GM21576 (cell line): ENCODE results near the gene RAB11FIP4.
A peak's percentile ranks its signal among the peaks of the same experiment; 100 is the strongest.

ENCODE experiments used
- ATAC-seq: cut with Tn5 transposase; IDR thresholded peaks from one replicate; pipeline ENCODE4 v1.9.1; 2021; ENCODE audit warnings: mild to moderate bottlenecking, moderate library complexity; ENCODE audit not compliant: unreplicated experiment

The RAB11FIP4 gene

DNA sequence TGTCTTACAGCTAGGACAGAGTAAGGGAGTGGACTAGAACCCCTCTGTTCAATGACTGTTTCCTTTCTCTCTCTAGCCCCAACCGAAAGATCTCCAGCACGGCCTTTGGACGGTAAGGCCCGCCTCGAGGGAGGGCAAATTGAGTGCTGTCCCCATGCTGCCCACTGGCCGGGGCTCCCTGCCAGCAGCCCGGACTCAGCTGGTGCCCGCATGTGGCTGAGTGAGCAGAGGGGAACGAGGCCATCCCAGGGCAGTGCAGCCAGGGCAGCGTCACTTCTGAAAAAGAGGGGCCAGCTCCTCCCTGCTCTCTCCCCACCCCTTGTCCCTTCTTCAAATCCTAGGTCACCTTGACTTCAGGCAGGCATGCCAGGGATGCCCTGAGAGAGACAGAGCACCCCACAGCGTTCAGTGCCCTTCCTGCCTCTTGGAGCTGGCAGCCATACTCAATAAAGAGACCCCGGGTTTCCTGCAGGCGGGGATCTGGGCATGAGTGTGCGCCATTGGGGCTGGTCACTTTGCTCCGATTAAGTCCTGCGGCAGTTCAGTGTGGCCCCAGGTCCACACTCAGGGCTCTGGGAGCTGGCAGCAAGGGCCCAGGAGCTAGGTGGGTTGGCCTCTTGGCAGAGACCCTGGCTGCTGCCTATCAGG lies 130.9 kb downstream of the RAB11FIP4 start:
- ATAC-seq, result no peak

DNA sequence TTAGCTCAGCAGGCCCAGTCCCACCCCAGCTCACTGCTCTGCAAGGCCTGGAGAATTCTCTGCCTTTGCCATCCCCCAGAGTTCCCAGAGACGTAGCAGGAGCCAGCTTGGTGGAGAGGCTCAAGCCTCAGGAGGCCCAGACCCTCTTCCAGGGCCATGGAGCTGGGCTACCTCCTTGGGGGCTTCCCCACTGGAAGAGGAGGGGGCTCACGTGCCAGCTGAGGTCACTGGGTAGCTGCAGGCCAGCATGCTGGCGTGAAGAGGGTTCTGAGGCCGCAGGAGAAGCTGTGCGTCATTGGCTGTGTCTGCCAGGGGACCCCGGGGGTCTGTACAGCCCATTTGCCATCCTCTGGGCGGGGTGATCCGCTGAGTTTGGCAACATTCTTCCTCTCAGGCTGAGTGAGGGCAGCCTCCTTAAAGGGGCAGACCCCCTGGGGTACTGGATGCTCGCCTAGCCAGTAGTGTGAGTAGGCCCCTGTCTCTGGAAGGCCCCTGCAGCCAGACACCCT lies 131.6 kb downstream of the RAB11FIP4 start:
- no peak for ATAC-seq

DNA sequence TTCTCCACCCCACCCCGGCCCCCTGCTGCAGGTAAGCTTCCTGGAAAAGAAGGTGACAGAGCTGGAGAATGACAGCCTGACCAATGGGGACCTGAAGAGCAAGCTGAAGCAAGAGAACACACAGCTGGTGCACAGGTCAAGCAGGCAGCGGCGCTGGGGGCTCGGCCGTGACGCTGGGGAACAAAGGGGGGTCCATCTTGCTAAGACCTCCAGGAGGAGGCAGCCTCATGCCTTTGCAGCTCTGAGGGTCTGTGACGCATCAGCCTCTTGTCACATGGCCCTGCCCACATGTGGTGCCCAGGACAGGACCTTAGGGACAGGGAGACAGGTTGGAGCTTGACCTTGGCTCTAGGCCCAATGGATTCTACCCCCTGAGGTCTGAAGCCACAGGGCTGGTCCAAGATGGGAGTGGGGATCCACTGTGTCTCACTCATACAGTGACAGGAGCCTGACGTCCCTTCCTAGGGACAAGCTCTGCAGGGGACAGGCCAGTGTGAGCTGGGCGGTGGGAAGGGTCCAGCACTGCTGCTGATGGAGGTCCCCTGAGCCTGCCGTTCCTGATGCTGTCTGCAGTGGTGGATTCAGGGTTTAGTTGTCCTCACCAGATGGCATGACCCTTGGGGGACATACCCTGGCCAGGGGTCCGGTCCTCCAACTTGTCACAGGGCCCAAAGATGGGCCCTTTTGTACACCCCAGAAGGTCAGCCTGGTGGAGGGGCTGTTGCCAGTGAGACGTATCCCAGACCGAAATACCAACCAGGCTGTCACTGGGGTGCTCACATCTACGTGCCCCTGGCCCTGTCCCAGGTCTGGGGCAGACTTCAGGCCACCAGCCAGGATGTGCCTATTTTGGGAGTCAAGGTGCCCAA lies 132.6 kb downstream of the RAB11FIP4 start:
- no peak for ATAC-seq

DNA sequence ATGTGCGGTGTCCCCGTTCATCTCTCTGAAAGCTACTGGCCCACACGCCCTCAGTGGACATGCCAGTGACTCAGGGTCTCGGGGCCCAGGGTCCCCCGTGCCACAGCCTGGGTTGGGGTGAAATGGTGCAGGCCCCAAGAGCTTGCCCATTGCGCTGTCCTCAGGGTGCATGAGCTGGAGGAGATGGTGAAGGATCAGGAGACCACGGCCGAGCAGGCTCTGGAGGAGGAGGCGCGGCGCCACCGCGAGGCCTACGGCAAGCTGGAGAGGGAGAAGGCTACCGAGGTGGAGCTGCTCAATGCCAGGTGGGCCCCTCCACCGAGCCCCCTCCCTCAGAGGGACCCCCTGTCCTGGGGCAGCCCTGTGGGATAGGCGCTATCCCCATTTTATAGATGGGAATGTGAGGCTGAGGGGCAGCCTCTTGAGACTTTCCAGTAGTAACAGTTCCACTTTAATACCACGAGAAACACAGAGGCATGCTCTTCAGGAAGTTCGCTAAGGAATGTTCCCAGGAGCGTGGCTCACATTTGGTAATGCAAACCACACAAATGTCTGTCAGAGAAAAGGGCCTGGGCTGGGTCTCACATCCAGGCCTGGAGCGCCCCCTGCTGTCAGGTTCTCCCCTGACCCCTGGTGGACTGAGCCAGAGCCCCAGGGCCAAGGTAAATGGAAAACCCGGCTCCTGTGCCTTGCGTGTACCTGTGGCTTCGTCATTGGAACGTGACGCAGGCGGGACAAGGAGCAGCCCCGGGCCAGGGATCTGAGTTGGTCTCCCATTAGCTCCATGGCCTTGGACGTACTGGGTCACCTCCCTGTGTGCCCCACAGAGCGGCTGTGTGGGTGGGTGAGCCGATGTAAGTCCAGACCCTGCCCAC lies 133.7 kb downstream of the RAB11FIP4 start:
- no peak for ATAC-seq

DNA sequence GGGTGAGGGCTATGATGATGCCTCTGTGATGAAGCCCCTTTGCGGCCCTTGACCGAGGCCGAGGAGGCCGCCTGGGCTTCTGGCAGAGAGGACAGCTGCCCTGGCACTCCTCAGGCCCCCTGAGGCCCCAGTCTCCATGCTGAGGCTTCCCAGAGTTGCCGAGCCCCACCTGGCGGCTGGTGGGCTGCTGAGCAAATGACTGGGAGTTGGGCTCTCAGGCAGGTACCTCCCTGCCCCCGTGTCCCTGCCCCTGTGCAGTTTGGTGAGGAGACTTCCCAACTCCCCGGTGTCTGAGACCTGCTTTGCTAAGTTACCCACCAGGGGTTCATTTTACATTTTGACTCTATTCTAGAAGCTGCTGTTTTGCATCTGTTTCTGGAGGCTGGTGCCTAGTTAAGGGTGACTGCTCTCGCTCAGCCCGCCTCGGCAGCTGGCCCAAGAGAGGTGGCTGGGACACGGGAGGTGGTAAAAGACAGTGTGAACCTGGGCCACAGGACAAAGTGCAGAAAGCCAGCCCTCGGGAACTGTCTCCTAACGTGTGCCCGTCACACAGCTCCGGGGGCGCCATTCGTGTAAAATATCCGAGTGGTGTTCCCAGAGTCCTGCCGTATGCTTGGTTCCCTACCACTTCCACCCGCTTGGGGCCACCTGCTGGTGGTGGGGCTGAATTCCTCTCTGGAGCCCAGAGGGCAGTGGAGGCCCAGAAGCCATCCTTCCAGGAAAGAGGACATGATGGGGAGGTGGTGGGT lies 134.5 kb downstream of the RAB11FIP4 start:
- ATAC-seq, result no peak

DNA sequence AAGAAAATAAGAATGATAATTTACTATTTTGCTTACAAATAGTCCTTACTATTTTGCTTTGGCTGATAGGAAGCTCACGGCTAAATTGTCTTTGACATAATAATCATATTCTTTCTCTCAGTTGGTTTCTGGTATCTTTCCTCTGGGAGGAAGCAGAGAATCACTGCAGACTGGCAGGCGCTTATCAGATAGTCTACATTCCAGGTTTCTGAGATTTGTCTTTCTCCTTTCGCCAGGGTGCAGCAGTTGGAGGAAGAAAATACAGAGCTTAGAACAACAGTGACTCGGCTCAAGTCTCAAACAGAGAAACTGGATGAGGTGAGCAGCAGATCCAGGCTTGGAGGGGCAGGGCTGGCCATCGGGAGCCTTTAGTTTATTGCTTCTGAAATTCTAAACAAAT lies 136.1 kb downstream of the RAB11FIP4 start:
- ATAC-seq, result no peak

DNA sequence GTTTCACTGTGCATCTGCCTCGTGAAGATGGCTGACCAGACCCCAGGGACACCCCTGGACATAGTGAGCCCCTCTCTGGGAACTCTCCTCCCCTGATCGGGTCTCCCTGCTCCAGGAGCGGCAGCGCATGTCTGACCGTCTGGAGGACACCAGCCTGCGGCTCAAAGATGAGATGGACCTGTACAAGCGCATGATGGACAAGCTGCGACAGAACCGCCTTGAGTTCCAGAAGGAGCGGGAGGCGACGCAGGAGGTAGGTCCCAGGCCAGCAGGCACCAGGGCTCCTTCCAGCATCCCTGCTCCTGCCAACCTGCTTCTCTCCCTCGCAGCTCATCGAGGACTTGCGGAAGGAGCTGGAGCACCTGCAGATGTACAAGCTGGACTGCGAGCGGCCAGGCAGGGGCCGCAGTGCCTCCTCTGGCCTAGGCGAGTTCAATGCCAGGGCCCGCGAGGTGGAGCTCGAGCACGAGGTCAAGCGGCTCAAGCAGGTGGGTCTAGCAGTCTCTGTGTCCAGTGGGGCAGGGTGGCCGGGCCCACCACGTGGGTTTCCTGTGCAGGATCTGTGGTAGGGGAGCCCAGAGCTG lies 136.9 kb downstream of the RAB11FIP4 start:
- no peak for ATAC-seq

DNA sequence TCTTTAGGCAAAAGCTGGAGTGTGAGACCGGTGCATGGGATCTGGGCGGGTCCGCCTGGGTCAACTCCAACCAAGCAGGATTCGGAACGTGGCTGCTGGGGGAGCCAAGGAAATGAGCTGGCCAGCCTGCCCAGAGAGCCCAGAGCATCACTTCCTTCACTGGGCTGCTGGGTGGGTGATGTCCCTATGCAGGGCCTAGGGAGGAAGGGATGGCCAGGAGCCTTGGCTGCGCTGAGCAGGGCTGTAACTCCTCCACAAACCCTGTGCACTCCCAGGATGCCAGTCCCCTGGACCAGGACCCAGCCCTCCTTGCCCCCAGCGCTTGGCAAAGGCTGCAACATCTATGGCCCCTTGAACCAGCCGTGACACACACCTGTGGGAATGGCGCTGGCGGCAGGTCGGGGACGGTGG lies 138.4 kb downstream of the RAB11FIP4 start:
- no peak for ATAC-seq

DNA sequence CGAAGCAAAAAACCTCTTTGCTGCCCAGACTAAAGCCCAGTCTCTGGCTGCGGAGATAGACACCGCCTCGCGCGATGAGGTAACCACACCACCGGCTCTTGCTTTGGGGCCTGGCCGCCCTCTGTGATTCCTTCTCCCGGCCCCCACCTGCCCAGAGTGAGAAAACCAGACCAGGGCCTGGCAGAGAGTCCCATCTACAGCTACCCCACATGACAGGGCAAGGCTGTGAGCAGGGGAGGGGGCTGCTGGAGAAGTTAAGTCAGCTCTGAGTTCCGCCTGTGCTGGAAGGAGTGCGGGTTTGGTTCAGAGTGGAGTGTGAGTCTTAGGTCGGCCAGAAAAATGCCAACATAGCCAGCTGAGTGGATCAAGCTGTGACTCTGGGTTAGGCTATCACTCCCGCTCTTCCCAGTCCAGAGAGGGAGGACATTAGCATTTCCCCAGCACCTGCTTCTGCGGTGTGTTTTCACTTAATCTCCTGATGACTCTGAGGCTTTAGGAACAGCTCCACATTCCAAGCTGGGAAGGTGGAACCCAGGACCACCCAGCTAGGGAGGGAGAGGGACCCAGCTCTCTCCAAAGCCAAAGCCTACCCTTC lies 139.0 kb downstream of the RAB11FIP4 start:
- no peak for ATAC-seq

DNA sequence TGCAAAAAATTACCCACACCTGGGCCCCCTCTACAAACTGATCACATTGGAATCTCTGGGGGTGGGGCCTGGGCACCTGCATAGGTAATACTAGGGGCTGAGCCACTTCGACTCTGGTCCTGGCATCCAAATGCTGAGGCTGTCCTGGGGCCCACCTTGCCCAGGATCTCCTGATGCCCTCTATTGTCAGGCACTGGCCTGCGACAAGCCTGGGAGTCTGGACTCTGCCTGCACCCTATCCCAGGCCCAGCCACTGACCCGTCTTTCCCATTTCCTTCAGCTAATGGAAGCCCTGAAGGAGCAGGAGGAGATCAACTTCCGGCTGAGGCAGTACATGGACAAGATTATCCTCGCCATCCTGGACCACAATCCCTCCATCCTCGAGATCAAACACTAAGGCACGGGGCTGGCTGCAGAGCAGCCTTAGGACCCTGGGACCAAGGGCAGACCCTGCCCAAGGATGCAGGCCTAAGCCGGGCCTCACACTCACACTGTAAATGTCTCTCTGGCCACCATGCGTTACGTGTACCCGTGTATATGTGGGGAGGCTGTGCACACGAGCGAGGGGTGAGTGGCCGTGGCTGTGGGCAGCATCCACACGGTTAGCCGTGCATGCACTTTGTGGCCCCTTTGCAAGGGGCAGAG lies 140.0 kb downstream of the RAB11FIP4 start:
- no peak for ATAC-seq

DNA sequence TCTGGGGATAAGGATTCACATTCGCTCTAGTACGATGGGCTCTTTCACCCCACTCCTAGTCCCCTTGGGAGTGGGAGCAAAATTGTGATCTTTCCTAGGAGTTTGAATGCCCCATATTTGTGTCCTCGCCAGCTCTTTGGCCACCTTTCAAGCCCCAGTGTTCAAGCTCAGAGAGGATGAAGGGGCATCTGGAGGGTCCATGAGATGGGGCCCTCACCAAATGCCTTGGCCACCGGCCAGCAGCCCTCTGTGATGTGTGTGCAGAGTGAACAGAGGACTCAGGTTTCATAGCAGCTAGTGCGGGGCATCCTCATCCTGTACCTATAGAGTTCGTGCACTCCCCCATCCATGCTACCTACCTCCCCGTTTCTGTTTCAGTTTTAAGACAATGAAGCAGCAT lies 140.6 kb downstream of the RAB11FIP4 start:
- no peak for ATAC-seq

DNA sequence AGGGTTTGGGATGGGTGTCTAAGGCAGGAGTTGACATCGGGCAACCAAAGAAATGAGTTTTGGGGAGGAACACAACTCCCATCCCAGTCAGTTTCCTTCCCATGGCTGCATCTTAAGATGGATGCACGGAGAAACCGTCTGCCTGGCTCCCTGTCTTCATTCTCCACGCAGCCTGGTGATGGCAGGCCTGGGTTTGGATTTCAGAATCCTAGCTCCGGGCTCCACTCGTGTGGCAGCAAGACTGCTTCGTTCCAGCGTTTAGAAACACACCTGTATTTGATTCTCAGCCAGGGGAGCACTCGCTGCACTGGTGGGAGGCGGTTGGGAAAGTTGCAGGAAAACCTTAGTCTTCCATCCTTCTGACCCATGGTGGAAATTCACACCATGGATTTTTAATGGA lies 141.1 kb downstream of the RAB11FIP4 start:
- no peak for ATAC-seq

DNA sequence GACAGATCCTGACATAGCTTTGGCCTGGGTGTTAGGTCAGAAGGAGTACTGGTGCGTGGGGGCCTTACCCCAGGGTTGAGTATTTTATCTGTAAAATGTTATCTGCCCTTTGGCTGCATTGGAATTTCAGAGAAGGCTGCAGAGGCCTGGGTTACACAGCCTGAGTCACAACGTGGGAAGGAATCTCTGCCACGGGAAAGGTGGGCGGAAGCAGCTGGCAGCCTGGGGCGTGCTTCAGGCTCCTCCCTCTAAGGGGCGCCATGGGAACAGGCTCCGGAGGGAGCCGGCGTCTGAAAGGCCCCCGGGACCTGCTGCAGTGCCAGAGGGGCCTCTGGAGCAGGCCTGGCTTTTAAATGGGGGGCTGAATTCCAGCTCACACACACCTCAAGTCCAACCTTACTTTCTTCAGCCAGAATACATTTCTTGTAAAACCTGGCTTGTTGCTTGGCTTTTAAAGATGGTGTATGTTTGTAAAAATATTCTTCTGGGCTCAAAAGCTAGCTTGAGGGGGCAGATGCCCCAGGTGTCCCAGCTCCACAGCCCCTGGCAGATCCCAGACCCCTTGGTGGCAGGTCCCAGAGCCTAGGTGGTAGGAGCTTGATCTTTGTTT lies 142.2 kb downstream of the RAB11FIP4 start:
- no peak for ATAC-seq

DNA sequence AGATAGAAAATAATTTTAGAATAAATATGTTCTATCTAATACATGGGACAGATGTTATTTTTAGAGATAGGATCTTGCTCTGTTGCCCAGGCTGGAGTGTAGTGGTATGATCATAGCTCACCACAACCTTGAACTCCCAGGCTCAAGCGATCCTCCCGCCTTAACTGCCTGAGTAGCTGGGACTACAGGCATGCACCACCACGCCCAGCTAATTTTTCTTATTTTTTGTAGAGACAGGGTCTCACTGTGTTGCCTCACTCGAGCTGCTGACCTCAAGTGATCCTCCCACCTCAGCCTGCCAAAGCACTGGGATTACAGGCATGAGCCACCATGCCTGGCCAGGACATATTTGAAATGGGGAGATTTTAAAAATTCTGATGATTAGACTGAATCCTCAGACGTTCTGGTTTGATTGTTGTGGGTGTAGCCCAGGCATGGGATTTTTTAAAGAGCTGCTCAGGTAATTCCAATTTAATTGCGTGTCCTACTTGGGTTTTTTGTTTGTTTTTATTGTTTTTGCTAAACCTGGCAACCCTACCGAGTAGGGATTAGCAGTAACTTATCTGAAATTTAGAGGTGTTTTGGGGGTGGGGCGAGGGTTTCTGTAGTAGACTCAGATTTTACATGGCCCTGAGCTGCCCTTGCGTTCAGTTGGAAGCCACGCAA lies 142.9 kb downstream of the RAB11FIP4 start:
- ATAC-seq, result no peak

DNA sequence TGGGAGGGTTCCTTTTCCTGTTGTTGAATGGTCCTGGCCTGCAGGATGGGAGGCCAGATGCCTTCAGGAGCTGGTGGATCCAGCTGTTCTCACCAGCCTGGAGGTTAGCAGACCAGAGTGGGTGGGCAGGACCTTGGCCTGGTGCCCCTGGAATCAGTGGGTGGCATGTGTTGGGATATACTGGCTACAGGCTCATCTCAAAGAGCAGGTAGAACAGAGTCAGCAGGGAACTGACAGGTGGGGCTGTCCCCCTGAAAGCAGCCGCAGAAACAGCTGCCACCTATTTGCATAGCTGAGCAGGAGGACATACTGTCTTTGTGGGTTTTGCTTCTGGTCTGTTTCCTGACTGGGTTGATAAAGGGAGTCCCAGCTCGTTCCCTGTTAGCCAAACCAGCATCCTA lies 144.1 kb downstream of the RAB11FIP4 start:
- peak; percentile 70 for ATAC-seq

DNA sequence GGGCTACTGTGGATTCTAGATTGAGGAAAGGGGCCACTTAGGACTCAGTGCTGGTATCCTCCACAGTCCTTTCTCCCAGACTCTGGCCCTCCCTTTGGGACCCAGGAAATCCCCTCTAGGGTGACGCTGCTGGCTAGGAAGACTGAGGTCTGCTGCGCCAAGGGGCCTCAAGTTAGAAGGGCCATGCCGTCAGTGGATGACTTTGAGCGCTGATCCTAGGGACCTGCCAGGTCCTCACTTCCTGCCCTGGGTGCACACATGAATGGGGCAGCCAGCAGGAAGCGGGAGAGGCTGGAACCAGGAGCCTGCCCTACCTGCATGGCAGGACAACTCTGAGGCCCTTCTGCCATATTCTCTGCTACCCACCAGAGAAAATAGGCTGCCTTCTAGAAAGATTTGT lies 145.0 kb downstream of the RAB11FIP4 start:
- ATAC-seq, result no peak

DNA sequence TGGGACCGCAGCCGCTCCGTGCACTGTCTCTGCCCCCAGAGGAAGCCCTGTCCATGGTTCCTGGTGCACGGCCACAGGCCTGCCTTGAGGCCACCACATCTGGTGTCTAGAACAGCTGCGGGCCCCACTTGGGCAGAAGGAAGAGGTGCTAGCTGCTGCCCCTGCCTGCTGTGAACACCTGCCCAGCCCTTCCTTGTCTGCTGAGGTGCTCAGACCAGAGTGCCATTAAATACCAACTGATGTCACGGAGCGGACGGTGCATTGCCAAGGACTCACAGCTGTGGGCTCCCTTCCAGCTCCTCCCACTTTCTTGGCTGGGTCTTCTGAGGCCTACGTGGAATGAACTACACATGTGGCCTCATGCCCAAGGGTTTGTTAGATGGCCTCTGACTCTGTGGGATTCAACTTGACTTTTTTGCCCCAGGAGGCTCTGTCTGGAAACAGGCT lies 146.1 kb downstream of the RAB11FIP4 start:
- no peak for ATAC-seq

DNA sequence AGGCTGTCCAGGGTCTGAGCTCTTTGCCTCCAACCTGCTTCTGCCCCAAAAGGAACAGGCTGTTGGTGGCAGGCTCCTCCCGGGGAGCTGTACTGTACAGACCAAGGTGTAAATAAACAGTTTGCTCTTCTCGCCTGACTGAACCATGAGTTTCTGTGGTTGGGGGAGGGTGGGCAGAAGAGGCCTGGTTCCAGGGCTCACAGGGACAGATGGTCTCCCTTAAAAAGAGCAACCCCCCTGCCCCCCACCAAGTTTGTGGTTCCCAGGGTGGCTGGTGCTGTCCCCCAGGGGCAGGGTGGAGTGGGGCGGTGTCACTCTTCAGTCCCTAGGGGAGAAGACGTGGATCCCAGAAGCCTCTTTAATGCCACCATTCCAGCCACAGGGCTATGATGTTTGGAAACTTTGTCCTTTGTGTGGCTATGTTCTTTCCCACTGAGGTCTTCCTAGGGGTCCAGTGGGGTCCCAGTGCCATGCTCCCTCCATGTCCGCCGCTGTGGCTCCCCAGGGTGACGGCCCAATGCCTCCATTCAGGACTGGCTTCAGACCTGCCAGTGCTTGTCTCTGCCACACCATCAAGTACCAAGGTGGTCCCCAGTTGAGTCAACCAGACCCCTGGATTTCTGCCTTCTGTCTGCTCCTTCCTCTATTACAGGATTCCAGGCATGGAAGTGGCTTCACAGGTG lies 146.7 kb downstream of the RAB11FIP4 start:
- ATAC-seq, result peak; percentile 54
